Activated gamma-delta T cell treated with Interleukin-2 at 50 U/mL for 16 hours (primary cell): Measurements from ENCODE around the gene SGMS1.

Source experiments
- DNase-seq: peaks from one replicate; pipeline ENCODE4 v3.0.0-alpha.2; 2020

The SGMS1 gene

GRCh38 chr10:50635286-50635685, 11.5 kb upstream of the SGMS1 start:
- no peak for DNase-seq

- DNase-seq, result no peak
Observed at GRCh38 chr10:50634479-50634878, 10.7 kb upstream of the SGMS1 start.

- DNase-seq, result no peak
Observed at GRCh38 chr10:50631052-50631451, 7.3 kb upstream of the SGMS1 start.

- no peak for DNase-seq
Observed at GRCh38 chr10:50629495-50630122, 5.9 kb upstream of the SGMS1 start.

- DNase-seq, result no peak
Observed at GRCh38 chr10:50627896-50628295, 4.1 kb upstream of the SGMS1 start.

GRCh38 chr10:50627443-50627842, 3.7 kb upstream of the SGMS1 start:
- DNase-seq, result no peak

- no peak for DNase-seq
Observed at GRCh38 chr10:50625649-50626132, 1.9 kb upstream of the SGMS1 start.

- DNase-seq, result peak; percentile 55
Observed at GRCh38 chr10:50624866-50625501, 1.2 kb upstream of the SGMS1 start.

GRCh38 chr10:50624413-50624865, 683 bp upstream of the SGMS1 start:
- peak; percentile 97 for DNase-seq

GRCh38 chr10:50622706-50623662, 772 bp downstream of the SGMS1 start:
- peak; percentile 41 for DNase-seq

GRCh38 chr10:50621968-50622705, 1.6 kb downstream of the SGMS1 start:
- peak; percentile 59 for DNase-seq

GRCh38 chr10:50620899-50621298, 2.9 kb downstream of the SGMS1 start:
- no peak for DNase-seq

- DNase-seq, result no peak
Observed at GRCh38 chr10:50619882-50620281, 3.9 kb downstream of the SGMS1 start.

- DNase-seq, result no peak
Observed at GRCh38 chr10:50619166-50619565, 4.6 kb downstream of the SGMS1 start.

- DNase-seq, result no peak
Observed at GRCh38 chr10:50618624-50619023, 5.1 kb downstream of the SGMS1 start.

- DNase-seq, result no peak
Observed at GRCh38 chr10:50615658-50616057, 8.1 kb downstream of the SGMS1 start.

- no peak for DNase-seq
Observed at GRCh38 chr10:50614444-50615137, 9.2 kb downstream of the SGMS1 start.

- DNase-seq, result no peak
Observed at GRCh38 chr10:50613726-50614443, 9.9 kb downstream of the SGMS1 start.

GRCh38 chr10:50613150-50613549, 10.6 kb downstream of the SGMS1 start:
- no peak for DNase-seq

GRCh38 chr10:50610368-50610767, 13.4 kb downstream of the SGMS1 start:
- DNase-seq, result no peak

GRCh38 chr10:50607356-50607925, 16.3 kb downstream of the SGMS1 start:
- DNase-seq, result no peak
